Measurements from ENCODE around the gene FAM83E.

Gene FAM83E

DNA sequence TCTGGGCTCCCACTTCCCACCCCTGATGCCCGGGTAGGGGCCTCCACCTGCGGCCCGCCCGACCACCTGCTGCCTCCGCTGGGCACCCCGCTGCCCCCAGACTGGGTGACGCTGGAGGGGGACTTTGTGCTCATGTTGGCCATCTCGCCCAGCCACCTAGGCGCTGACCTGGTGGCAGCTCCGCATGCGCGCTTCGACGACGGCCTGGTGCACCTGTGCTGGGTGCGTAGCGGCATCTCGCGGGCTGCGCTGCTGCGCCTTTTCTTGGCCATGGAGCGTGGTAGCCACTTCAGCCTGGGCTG, 14.4 kb upstream of the FAM83E start:
- DNase-seq = no peak

DNA sequence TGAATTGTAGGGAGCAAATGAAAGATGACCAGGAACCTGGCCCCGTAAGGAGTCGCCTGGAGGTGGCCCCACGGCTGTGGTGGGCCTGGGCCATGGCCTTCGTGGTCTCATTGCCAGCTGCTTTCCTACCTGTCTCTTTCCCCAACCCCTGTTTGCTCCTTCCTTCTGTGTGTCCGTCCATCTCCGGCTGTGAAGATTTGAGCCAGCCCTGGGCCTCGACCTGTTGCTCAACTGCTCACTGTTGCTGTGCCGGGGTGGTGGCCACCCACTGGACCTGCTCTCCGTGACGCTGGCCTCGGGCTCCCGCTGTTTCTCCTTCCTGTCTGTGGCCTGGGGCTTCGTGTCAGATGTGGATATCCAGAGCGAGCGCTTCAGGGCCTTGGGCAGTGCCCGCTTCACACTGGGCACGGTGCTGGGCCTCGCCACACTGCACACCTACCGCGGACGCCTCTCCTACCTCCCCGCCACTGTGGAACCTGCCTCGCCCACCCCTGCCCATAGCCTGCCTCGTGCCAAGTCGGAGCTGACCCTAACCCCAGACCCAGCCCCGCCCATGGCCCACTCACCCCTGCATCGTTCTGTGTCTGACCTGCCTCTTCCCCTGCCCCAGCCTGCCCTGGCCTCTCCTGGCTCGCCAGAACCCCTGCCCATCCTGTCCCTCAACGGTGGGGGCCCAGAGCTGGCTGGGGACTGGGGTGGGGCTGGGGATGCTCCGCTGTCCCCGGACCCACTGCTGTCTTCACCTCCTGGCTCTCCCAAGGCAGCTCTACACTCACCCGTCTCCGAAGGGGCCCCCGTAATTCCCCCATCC, 13.8 kb upstream of the FAM83E start:
- no peak for DNase-seq

DNA sequence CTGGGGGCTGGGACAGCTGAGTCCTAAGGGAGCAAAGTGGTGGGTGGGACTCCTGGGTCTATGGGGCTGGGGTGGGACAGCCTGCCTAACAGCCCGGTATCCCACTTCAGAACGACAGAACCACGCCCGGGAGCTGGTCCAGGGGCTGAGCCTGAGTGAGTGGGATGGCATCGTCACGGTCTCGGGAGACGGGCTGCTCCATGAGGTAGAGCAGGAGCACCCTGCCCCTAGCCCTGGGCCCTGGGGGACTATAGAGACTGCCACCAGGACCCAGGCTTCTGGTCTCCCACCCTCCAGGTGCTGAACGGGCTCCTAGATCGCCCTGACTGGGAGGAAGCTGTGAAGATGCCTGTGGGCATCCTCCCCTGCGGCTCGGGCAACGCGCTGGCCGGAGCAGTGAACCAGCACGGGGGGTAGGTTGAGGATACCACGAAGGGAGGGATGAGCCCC, 13.0 kb upstream of the FAM83E start:
- no peak for DNase-seq

DNA sequence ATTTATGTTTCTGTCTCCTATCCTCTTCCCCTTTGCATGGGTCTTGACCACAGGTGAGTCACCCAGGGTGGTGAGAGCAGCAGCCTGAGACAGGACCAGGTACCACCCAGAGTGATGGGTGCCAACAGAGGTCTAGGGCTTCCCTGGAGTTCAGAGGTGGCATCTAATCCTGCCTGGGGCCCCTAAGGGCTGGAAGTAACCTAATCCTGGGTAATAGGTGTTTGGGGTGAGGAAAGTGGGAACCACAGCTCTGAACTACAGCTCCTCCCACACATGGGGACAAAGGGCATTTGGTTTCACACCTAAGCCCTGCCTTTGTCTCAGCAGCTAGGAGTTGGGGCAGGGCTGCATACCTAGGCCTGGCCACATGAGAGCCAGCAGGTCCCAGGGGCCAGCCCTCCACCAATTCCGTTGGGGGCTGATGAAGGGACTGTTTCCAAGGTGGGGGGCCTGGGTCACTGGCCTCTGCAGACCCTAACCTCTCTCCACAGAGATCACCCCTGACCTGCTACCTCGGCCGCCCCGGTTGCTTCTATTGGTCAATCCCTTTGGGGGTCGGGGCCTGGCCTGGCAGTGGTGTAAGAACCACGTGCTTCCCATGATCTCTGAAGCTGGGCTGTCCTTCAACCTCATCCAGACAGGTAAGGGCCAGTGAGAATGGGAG, 12.5 kb upstream of the FAM83E start:
- no peak for DNase-seq

DNA sequence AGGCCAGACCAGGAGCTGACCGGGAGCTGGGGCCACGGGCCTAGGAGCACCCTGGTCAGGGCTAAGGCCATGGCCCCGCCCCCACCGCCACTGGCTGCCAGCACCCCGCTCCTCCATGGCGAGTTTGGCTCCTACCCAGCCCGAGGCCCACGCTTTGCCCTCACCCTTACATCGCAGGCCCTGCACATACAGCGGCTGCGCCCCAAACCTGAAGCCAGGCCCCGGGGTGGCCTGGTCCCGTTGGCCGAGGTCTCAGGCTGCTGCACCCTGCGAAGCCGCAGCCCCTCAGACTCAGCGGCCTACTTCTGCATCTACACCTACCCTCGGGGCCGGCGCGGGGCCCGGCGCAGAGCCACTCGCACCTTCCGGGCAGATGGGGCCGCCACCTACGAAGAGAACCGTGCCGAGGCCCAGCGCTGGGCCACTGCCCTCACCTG, 11.0 kb upstream of the FAM83E start:
- DNase-seq = no peak

DNA sequence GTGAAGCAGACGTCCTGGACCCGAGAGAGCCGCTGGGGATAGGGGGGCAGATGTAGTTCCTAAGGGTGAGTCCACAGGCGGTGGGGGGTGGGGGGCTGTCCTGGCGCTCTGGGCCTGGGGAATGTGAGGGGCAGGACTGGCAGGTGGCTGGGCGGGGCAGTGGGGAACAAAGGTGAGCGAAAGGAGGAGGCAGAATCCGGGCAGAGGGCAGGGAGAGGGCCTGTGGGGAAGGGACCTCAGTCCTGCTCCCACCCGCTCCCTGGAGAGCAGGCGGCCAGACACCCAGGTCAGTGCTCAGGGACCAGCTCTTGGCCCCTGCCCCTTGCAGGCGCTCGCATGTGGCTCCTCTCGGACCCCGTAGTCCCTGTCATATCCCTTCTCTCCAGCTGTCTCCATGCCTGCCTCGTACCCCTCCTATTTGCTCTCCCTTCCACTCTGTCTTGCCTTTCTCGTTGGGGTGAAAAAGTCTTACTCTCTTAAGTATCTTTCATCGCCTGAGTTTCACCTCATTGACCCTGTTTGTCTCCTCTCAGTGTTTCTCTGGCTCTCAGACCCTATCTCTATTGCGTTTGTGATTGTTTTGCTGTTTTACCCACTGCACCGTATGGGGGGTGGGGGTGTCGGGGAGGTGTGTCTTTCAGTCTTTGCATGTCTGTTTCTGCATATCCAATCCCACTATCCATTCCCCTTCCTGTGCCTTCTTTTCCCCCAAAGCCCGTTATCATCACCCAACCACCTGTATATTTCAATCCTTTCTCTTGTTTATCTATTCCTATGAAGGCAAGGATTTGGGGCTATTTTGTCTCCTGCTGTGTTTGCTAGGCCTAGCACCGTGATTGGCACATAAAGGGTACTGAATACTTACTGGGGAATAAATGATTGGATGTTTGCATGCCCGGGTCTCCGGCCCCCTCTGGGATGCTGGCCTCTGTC, 10.2 kb upstream of the FAM83E start:
- no peak for DNase-seq

DNA sequence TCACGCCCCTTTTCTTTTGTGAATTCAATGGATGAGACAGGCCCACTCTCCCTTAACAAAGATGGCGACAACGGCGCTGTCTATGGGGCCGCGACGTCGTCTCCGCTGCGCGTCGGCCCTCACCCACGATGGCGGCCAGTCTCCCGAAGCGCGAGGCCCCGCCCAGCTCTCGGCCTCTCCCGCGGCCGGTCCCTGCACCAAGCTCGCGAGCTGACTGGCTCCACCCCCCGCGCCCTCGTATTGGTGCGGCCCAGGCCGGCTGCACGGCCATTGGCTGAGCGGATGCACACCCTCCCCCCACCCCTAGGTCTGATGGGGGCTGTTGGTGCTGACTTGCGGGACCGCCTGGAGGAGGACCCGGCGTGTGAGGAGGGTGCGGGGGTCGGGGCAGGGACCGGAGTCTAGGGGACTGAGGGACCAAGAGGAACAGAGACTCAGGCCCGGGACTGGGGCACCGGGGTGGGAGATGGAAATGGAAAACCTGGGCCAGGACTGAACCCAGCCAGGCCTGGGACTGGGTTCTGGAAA, 9.3 kb upstream of the FAM83E start:
- peak; percentile 79 to 99 (median 97) for DNase-seq

DNA sequence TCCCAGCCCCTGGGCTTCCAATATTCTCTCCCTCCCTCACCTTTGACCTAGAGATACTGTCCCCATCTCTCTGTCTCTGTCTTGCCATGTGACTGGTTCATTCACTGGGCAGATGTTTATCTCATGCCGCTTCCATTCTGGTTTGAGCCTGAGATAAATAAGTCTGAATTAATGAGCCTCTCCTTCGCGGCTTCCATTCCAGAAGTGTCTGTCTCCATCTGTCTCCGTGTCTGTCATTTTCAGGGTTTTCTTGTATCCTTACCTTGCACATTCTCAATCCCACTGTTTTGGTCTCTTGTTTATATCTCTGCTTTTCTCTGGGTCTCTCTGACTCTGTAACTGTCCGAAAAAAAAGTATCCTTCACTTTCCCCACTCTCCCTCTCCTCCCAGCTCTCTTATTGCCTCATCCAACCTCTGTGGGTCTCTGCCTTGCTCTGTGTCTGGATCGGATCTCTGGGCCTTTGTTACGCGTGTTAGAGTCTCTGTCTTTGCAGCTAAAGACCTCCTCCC, 8.7 kb upstream of the FAM83E start:
- DNase-seq = peak in 3 of 58 donors; percentile 48 to 55 (median 52)

DNA sequence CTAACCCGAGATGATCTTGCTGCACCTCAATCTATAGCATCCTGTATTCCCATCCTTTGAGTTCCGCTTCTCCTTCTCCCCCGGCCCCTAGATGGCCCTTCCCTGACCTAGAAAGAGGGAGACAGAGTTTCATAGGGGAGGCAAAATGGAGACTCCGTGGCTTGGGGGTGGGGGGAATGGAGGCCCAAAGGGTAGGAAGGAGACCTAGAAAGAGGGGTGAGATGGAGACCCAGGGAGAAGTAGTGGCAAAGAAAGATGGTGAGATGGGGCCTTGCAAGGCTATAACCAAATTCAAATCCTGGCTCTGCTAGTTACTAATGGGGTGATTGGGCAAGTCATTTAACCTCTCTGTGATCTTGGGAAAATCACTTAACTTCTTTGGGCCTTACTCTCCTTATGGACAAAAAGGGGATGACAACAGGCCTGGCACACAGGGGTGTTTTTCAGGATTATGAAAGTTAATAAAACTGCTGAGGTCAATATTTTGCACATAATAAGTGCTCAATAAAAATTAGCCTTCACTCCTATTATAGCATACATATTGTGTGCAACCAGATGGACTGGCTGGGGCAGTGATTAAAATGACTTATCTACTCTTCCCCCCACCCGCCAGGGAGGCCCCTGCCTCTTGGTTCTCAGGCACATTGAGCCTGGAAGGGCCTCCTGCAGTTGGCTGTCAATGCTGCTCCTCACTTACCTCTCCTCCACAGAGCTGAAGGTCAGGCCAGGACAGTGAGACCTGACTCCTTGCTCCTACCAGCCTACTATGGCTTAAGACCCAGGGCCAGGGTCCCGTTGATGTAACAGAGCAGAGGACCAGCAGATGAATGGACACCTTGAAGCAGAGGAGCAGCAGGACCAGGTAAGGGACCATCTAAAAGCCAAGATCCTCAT, 5.1 kb upstream of the FAM83E start:
- no peak for DNase-seq

DNA sequence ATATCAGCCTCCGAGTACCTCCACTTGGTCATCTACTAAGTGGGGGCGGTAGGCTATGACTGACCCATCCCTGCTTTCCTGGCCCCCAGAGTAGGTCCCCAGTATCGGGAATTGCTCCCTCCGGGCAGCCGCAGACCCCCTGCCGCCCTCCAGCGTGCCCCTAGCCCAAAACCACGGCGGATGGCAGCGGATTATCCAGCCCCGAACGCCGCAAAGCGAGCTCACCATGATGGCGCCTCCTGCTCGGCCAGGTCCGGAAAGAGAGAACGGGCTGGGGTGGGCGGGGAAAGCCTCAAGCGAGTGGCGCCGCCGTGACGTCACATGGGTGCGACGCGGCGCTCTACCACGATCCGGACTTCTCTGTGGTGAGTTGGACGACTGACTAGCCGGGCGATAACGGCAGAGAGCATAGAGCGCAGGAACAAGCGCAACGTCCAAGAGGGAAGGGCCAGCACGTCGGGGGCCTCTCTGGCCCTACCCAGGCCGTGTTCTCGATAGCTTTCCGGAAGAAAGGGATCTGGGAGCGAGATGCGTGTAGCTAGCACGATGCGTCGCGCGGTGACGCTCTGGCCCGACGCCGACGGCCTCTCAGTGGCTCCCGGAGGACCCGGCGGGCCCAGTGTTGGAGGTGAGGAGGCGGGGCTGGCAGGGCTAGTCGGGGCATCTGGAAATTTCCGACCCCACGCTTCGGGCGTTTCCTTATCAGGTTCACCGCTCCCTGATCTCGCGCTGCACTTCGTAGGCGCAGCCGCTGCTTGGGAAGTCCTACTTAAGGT, 4.2 kb upstream of the FAM83E start, which contains the start of the genes RPL18 and SPHK2:
Gene RPL18 (minus strand): TSS at position 263 of the 776 bp plus-strand sequence. CDS start 35 bp downstream, at position 228.
Gene SPHK2 (plus strand): TSS at position 591 of the 776 bp plus-strand sequence. CDS start 1,009 bp downstream, outside the sequence.
- DNase-seq = peak; percentile 90 to 100 (median 99)

DNA sequence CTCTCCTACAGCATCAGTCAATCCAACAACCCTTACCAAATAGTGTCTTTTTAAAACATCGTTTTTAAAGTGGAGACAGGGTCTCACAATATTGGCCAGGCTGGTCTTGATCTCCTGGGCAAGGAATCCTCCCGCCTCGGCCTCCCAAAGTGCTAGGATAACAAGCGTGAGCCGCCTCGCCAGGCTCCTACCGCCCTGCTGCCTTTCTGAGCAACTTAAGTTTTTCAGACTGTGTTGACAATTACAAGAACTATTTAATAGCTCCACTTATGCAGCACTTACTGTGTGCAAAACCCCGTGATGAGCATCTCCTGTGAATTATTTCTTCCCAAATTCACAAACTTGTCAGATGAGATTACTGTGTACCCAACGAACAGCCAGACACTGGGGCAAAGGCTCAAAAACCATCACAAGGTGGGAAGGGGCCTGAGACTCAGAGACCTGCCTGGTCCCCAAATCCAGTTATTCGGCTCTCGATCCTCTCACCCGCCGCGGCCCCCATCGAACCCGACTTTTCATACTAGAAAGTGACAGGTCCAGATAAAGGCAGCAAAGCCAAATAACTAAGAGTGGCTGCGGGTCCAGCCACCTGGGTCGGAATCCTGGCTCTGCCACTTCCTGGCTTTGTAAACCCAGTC, 3.5 kb upstream of the FAM83E start:
- no peak for DNase-seq

DNA sequence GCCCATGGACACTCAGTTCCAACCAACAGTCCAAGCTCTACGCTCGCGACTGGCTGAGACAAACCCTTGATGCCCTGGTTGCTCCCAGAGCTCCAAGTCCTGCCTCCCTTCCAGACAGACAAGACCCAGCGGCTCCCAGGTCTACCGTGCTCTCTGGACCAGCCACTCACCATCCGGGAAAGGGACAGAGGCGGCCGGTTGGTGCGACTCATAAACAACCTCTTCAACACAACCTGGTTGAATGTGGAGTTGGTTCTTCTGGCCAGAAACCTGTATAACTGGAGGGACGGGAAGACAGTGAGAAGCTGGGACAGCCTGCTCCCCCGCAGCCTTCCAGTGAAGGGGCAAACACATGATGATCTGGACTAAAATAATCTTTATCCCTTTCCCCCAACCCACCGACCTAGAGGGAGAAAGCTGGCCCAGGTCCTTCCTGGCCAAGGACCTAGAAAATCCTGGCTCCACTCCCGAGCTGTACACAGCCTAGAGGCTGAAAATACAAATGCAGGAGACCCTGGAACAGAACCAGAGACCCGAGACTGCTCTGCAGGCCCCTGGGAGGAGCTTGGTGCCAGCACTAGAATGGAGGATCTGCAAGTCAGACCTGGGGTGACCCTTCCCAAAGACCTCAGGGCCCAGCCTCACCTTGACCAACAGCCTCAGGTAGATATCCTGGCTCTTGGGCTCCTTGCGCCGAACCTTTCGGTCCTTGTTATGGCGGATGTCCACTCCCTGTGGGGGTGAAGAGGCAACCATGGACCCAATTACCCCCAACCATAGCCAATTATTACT, 2.5 kb upstream of the FAM83E start:
- DNase-seq = peak in 14 of 58 donors; percentile 12 to 57 (median 30)

DNA sequence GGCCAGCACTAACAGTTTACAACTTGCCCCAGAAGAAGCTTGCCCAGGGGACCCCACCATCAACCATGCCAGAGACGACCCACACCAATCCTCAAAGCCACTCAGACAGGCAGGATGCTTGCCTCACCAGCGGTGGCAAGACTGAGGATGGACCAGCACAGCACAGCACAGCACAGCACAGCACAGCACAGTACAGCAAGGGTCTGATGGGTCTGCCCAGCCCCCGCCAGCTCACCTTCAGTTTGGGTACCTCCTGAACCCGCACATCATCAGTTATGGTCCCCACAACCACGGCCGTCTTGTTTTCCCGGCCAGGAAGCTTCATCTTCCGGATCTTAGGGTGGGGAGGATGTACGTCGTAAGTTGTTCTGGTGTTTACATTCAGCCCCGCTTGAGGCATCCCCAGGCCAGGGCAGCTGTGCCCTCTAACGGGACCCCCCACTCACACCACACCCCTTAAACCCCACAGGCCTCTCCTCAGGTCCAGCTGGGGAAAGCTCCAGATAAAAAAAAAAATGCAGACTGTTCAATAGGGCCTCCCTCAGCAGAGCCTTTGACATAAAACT, 1.7 kb upstream of the FAM83E start:
- no peak for DNase-seq

DNA sequence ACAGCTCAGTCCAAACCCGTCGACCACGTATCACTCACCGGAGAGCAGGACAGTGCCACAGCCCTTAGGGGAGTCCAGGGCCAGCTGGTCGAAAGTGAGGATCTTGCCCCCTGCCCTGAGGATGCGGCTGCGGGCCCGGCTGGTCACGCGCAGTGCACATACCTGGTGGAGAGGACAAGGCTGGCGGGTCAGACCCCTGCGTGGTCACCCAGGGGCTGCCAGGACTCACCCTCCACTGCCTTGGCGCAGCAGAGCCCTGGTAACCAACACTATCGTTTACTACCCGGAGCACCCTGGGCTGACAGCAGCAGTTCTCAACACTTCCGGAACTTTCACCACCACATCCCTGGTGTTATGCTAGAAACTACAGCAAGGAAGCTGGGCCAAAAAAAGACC, 1.2 kb upstream of the FAM83E start:
- no peak for DNase-seq

DNA sequence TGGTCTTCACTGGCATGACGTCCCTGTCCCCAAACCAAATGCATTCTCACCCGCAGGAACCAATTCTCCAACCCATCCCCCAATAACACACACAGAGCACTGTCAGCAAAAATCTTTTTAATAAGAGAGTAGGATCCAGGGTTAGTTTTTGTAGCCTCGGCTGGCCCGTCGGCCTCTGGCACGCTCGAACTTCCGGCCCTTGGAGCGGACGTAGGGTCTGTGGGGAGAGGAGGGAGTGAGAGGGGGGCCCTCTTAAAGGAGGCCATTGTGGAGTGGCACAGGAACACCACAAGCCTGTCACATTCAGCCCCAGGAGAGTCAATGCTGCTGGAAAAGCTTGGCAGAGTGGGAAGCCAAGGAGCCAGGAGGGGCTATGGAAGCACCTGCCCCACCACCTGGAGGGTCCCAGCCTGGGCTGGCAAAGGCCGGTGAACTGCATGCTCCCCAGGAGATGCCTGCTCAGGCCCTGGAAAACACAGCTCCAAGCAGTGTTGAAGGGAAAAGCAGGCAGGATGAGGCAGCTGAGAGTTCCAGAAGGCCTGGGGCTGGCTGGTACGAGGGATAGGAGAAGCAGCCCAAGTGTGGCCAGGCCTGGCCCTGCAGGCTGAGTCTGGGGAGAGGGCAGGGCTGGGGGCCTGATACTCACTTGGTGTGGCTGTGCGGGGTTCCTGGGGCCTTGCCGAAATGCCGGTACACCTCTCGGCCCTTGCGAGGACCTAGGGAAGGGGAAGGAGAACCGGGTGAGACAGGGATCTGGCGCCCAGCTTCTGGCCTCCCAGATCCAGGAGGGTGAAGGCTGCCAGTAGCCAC, 560 bp upstream of the FAM83E start:
- DNase-seq = no peak

DNA sequence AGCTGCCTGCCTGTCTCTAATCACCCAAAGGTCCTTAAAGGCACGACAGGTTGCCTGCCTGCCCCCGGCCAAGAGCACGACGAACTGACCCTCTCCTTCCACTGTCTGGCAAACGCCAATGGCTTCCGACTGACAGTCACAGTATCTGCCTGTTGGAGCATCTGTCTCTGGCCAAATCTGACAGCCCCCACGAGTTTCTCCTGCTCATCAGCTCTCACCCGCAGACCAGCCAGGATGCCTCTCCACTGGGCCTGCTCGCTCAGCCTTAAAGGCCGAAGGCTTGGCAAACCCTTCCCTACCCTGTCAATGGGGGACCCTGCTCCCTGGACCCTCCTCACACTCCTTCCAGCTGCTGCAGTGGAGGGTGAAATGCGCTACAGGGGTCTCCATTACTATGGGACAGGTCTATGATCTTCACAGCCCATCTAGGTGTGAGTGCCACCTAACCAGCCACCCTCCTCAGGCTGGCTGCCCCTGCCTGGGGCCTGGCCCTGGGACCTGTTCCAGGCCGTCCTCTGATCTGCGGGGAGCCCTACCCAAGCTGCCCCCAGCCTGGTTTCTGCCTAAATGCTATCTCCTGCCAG, 932 bp downstream of the FAM83E start:
- no peak for DNase-seq
